ENCODE measurements around the gene FAM222B.
"Not testable (repeated sequence)": the region's sequence is repeated elsewhere in the genome, so short reads cannot be mapped to it uniquely, and the experiment has no call there.

FAM222B gene

DNA sequence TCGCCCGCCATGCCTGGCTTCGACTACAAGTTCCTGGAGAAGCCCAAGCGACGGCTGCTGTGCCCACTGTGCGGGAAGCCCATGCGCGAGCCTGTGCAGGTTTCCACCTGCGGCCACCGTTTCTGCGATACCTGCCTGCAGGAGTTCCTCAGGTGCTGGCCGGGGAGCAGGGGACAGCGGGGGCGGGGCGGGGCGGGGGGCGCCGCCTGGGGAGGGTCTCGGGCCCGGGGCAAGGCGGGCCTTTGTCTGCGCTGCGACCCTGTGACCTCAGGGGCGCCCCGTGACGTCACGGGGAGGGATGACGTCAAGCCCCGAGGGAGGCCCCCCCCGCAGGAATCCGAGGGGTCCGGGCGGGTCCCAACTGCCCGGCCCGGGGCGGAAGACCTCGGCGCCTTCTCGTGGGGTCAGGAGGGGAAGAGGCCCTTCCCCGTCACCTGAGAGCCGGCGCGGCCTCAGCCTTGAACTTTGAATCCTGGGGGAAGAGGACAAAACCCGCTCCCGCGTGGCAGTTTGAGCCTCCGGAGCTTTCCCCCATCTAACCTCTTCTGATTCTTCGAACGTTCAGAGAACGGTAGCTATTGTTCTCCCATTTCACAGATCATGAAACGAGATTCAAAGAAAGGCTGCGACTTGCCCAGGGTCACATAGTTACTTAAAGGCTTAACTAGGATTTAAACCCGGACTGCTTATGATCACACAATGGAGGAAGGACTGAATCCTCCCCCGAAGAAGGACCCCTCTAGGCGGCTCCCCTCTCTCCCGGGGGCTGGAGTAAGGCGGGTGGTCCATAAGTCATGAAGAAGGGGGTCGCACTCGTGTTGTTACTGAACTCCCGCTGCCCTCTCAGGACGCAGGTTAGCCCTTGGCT lies 98.3 kb downstream of the FAM222B start:
- DNase-seq: peak; percentile 48

DNA sequence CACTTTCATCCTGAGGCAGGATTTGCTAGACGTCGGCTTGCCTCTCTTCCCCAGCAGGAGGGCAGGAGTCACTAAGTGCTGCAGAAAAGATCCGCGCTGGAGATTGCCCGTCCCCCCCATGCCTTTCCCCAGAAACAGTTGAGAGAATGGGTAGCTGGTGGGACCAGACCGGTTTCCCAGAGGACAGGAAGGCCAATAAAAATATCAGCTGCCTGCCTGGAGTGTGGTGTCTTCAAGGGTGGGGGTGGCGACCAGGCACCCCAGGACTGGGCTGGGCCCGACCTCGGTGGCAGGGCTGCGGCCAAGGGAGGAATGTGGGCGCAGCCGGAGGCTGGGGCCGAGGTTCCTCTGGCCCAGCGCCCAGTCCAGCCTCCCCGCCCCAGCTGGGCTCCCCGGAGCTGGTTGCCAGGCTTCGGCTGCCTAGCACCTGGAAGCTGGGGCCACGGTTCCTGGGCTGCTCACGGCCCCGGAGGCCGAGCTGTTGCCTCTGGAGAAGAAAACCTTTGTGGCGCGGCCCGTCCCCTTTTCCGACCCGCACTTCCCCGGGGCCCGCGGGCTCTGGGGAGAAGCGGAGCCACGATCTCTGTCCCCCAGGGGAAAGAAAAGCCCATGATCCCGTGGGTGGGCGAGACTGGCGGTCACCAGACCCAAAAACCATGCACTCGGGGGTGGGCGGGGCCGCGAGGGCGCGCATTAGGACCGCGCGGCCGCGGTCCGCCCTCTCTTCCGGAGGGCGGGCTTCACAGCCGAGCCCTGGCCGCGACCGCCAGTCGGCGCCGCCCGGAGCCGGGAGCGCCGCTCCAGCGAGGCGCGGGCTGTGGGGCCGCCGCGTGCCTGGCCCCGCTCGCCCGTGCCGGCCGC lies 99.1 kb downstream of the FAM222B start, which contains the start of gene TRAF4:
TSS of gene TRAF4 (plus strand) at position 769 of the 861 bp plus-strand sequence. CDS start 102 bp downstream, outside the sequence.
- peak; percentile 81 for DNase-seq

DNA sequence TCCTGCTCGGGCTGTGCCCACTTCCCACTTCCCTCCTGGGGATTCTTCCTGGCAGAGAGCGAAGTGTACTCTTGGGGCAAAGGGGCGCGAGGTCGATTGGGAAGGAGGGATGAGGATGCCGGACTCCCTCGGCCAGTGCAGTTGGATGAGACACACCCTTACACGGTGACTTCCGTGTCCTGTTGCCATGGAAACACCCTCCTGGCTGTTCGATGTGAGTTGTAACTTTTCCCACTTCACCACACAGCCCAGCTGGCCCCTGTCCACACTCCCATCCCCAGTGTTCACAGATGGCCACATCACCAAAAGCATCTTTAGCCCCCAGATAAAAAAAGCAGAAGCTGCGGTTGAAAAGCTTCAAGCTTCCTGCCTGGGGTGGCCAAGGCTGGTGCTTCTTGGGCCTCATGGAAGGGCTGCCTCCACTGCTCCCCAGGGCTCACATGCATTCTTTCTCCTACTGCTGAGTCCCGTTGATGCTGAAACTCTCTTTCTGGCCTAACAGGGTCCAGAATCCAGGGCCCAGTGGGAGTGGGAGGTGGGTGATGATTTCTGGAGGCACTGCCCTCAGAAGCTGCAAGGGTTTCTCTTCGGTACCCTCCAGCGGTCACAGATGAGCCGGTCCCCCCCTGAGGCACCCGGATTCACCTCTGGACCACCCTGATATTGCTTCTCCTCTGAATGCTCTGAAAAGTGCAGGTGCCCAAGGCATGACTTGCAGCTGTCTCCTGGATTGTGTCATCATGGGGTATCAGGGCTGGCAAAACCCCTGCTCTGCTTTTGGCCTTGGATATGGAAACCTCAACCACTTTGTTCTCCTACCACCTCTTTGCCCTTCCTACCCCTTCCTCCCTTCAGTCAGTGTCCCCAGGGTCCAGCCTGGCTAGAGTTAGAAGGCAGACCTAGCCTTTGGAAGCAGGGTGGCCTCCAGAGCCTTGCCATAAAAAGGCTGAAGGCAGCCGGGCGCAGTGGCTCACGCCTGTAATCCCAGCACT lies 100.9 kb downstream of the FAM222B start:
- no peak for DNase-seq

DNA sequence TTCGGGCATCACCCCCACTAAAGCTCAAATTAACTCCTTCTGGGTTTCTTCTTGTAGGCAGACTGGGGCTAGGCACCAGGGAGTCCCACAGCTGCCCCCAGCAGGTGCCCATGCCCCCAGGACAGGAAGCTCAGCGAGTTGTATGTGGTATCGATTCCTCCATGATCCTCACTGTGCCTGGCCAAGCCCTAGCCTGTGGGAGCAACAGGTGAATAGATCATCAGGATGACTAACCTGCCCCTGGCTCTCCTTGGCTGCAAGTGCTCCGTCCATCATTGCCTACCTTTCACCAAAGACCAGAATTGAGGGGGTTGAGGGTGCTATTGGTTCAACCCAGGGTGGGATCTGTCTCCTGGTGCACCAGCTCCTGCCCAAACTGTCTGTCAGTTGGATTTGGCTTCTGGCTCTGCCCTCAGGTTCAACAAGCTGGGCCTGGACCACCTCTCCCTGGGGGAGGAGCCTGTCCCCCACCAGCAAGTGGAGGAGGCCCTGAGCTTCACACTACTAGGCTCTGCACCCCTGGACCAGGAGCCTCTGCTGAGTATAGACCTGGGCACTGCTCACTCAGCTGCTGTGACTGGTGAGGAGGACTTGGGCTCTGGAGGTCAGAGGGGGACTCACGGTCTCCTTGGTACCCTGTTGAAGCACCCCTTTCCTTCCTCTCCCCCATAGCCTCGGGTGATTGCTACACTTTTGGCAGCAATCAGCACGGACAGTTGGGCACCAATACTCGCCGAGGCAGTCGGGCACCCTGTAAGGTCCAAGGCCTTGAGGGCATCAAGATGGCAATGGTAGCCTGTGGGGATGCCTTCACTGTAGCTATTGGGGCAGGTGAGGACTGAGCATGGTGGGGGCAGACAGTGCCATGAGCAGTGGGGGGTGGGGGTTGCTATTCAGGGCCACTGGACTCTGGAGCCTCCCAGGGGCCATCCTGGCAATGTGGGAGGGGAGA lies 101.9 kb downstream of the FAM222B start:
- no peak for DNase-seq

DNA sequence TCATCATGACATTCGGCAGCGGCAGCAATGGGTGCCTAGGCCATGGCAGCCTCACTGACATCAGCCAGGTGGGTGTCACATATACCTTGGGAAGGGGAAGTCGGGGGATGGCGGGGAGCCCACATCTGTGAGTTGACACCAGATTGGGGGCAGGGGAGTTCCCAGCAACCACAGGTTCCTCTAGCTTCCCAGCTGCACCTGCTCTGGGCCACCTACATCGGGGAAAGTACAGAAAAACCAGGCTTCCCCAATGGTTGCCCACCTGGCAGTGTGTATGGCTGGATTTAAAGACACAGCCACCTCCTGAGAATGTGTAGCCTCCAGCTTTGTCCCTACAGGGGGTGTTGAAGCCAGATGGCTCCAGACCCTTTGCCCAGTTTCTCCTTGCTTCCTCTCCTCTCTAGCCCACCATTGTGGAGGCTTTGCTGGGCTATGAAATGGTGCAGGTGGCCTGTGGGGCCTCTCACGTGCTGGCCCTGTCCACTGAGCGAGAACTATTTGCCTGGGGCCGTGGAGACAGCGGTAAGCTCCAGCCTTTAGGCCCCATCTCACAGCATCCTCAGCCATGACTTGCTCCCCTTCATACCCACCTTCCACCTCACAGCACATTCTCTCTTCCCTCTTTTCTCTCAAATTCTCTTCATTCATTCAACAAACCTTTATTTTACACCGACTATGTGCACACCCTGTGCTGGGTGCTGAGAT lies 103.8 kb downstream of the FAM222B start:
- no peak for DNase-seq

DNA sequence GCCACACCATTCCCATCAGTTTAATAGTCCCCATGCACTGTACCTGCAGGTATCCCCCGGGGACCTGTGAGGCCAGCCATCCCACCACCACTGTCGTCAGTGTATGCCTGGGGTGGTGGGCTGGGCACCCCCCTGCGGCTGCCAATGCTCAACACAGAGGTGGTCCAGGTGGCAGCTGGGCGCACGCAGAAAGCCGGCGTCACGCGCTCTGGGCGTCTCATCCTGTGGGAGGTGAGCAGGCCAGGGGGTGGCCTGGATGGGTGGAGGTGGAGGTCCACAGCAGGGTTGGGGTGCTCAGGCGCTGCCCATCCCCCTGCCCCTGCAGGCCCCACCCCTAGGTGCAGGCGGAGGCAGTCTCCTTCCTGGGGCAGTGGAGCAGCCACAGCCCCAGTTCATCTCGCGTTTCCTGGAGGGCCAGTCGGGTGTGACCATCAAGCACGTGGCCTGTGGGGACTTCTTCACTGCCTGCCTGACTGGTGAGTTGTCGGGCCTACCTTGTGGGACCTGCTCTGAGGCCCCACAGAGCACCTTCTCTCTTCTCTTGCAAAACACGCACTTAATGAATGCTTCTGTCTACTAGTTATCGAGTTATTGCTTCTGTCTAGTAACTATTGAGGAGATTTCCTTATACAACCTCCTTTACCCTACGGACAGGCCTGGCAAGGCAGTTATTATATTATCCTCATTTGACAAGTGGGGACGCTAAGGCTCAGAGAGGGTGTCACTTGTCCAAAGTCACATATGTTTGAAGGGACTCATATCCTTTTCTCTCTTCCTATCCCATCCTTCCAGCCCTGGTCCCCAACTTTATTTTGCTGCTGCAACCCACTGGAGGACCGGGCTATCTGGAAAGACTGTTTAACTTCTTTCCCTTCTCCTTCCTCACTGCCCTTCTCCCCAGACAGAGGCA lies 104.6 kb downstream of the FAM222B start:
- DNase-seq: no peak

DNA sequence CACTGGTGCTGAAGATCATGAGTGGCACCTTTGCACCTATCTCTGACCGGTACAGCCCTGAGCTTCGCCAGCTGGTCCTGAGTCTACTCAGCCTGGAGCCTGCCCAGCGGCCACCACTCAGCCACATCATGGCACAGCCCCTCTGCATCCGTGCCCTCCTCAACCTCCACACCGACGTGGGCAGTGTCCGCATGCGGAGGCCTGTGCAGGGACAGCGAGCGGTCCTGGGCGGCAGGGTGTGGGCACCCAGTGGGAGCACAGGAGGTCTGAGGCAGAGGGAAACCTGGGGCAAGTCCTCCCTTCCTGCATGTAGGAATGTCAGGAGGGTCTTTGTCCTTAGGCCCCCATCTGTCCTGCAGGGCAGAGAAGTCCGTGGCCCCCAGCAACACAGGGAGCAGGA lies 105.3 kb downstream of the FAM222B start:
- no peak for DNase-seq

DNA sequence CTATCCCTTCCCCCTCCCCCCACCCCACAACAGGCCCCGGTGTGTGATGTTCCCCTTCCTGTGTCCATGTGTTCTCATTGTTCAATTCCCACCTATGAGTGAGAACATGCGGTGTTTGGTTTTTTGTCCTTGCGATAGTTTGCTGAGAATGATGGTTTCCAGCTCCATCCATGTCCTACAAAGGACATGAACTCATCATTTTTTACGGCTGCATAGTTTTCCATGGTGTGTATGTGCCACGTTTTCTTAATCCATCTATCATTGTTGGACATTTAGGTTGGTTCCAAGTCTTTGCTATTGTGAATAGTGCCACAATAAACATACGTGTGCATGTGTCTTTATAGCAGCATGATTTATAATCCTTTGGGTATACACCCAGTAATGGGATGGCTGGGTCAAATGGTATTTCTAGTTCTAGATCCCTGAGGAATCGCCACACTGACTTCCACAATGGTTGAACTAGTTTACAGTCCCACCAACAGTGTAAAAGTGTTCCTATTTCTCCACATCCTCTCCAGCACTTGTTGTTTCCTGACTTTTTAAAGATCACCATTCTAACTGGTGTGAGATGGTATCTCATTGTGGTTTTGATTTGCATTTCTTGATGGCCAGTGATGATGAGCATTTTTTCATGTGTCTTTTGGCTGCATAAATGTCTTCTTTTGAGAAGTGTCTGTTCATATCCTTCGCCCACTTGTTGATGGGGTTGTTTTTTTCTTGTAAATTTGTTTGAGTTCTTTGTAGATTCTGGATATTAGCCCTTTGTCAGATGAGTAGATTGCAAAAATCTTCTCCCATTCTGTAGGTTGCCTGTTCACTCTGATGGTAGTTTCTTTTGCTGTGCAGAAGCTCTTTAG lies 106.4 kb downstream of the FAM222B start:
- not testable (repeated sequence) for DNase-seq

DNA sequence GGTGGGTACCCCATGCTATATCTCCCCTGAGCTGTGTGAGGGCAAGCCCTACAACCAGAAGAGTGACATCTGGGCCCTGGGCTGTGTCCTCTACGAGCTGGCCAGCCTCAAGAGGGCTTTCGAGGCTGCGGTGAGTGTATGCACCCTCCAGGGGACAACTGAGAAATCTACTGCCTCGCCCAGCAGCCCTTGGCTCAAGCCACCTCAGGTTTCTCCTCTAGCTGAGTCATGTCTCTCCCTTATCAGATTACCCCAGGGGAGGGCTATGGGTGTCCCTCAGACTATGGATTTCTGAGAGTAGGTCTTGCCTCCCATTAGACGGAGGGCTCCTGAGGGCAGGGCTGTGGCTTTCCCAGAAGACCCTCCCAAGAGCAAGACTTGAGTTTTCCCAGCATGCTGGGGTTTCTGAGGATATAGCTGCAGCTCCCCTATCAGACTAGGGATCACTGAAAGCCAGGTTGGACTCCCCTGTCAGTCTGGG lies 107.3 kb downstream of the FAM222B start:
- DNase-seq: no peak

DNA sequence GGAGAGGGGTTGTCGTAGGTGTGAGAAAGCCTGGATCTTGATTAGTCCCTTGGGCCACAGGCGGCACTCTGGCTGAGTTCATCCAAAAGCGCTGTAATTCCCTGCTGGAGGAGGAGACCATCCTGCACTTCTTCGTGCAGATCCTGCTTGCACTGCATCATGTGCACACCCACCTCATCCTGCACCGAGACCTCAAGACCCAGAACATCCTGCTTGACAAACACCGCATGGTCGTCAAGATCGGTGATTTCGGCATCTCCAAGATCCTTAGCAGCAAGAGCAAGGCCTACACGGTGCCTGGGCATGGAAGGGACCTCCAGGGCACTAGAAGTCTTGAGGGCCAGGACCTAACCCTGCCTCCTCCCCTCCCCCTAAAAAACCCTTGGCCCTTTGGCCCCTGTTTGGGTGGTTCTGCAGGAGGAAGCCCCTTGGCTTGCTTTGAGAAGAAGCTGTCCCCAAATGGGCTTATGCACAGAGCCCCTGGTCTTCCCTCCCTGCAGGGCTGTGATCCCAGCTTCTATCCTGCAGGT lies 107.8 kb downstream of the FAM222B start:
- no peak for DNase-seq

DNA sequence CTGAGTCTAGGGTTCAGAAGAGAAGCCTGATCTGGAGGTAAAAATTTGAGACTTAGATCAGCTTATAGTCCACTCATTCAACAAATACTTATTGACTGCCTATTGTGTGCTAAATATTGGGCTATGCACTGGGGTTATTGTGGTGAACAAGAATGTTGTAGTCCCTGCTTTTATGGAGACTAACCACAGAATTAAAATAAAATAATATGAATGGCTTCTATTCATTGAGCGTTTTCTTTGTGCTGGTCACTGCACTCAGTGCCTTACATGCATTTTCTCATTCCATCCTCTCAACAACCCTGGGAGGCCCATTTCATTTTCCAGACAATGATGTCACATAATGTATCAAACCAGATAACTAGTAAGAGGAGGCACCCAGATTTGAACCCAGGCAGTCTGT lies 109.2 kb downstream of the FAM222B start:
- DNase-seq: no peak

DNA sequence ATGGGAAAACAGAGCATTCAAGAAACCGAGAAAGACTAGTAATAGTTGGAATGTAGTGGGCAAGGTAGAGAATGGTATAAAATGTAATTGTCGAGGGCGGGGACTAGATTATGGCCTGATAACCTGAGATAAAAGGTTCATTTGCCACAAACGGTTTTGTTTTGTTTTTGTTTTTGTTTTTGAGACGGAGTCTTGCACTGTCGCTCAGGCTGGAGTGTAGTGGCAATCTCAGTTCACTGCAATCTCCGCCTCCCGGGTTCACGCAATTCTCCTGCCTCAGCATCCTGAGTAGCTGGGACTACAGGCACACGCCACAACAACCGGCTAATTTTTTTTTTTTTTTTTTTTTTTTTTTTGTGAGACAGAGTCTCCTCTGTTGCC lies 112.7 kb downstream of the FAM222B start:
- DNase-seq: no peak

DNA sequence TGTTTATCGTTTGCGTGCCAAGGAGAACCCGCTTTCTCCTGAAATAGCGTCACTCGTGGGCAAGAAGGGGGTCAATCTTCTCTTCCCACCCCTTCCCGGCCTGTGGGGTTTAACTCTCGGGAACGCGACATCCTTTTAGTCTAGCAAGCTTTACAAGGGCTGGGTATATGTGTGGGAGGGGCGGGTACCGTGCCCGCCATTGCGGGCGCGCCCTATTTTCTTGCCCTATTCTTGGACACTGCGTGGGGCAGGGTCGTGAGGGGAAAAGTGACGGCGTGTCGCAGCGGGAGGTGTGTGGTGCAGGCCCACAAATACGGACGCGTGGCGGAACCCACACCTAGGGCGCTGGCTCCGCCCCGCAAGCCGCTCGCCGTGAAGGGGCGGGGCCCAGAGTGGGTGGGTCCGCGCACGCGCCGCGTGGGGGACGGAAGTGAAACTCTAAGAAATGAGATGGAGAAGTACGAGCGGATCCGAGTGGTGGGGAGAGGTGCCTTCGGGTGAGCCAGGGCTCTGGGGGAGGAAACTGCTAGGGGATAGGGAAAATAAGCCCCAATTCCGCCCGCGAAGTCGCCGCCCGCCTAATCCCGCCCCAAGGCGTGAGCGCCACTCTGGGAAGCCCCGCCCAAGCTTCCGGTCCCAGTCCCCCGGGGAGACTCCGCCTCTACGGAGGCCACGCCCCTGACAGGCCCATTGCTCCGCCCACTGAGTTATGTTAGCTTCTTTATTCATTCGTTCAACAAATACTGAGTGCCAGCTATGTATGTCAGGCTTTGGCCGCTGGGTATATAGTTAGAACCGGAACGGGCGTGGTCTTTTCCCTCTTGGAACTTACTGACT lies 114.0 kb downstream of the FAM222B start, which contains the start of gene NEK8:
TSS of gene NEK8 (plus strand) at position 425 of the 837 bp plus-strand sequence. CDS start at position 451, 26 bp downstream.
- peak; percentile 91 for DNase-seq

DNA sequence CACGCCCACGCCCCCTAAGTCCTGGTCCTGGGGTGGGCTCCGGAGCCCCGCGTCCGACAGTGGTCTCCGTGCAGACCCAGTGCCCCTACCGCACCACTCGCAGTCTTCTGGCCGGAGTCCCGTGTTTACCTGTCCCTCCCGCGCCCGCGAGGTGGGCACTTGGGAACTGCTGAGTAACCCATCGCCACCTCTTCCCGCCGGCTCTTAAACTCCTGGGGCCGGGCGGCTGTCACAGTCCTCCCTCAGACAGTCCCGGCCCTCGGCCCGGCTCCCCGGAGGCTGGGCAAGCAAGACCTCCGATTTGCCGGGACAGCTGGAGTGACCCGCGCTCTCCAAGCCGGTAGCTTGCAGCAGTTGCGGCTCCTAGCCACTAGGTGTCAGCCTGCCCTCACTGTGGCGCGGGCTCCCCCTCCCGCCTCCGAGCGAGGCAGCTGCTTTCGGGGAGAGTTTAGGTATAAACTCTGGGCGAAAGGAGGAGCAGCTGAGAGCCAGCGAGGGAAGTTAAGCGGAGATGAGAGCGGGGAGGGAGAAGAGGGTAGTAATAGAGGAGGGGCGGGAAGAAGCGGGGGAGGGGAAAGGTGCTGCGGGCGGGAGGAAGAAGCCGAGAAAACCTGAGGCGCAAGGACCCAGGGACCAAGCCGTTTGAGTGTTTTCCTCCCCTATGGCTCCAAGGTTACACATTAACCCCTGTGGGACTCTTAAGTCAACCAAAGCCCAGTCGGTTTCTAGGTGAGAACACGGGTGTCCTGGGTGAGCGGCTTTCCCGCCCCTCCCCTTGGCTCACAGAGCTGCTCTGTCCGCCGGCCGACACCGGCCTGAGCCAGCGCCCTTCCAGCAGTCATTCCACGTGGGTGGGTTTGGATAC lies 115.7 kb downstream of the FAM222B start:
- peak; percentile 97 for DNase-seq

DNA sequence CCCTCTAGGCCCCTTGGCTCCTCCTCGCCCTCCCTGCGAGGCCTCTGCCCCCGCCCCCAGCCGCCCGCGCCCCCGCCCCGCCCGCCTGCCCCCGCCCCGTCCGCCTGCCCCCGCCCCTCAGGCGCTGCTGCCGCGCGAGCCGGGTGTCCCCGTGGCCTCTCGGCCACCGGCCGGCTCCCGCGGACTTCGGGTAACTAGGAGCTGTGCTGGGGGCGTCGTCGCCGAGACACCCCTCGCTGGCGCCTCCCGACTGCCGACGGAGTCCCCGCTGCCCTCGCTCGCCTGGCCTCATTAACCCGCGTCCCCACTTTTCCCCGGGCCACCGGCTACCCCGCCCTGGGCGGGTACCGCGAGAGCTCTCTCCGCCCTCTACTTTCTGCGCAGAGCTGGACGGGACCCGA lies 116.4 kb downstream of the FAM222B start, which contains the start of gene TLCD1:
TSS of gene TLCD1 (minus strand) at position 8 of the 401 bp plus-strand sequence. CDS start 136 bp downstream, outside the sequence.
- peak; percentile 73 for DNase-seq

Measured in NCI-H2171 treated with DMSO at 0.1 percent for 48 hours (cell line).